NCI-H2171 (cell line): ENCODE results near the gene SMARCA4.
"Not testable (repeated sequence)": the region's sequence is repeated elsewhere in the genome, so short reads cannot be mapped to it uniquely, and the experiment has no call there.

Experiments
- DNase-seq: peaks from one replicate; lab custom pipeline; 2025; lab: John Stamatoyannopoulos, UW

Gene SMARCA4

DNA sequence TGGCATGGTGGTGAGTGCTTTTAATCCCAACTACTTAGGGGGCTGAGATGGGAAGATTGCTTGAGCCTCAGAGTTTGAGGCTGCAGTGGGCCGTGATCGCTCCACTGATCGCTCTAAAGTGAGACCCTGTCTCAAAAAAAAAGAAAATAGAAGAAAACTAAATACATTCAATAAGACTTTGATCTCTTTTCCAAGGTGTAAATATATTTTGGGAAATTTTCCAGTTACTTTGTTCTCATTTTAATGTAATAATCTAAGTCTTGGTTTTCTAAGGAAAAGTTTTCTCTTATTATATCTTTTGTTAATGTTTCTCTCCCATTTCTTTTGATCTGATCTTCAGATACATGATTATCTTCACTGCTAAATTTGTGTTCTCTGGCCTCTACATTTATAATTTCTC is 138.0 kb downstream of the SMARCA4 start:
- DNase-seq, result no peak

- no peak for DNase-seq
Measured at GRCh38 chr19:11100049-11100448, 139.2 kb downstream of the SMARCA4 start.

DNA sequence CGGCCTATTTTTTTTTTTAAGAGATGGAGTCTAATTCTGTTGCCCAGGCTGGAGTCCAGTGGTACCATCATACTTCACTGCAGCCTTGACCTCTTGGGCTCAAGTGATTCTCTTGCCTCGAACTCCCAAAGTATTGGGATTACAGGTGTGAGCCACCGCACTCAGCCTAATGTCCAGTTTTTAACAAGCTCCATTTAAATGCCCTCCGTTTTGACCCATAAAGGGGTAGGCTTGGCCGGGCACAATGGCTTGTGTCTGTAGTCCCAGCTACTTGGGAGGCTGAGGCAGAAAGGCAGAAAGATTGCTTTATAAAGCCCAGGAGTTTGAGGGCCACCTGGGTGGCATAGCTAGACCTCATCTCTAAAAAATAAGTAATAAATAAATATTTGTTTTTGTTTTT is 140.2 kb downstream of the SMARCA4 start:
- DNase-seq, result no peak

- DNase-seq, result no peak
Measured at GRCh38 chr19:11102944-11103343, 142.1 kb downstream of the SMARCA4 start.

- not testable (repeated sequence) for DNase-seq
Measured at GRCh38 chr19:11103667-11104066, 142.8 kb downstream of the SMARCA4 start.

- no peak for DNase-seq
Measured at GRCh38 chr19:11105014-11105636, 144.3 kb downstream of the SMARCA4 start.

- DNase-seq, result no peak
Measured at GRCh38 chr19:11106477-11106876, 145.6 kb downstream of the SMARCA4 start.

- no peak for DNase-seq
Measured at GRCh38 chr19:11108746-11109145, 147.9 kb downstream of the SMARCA4 start.

DNA sequence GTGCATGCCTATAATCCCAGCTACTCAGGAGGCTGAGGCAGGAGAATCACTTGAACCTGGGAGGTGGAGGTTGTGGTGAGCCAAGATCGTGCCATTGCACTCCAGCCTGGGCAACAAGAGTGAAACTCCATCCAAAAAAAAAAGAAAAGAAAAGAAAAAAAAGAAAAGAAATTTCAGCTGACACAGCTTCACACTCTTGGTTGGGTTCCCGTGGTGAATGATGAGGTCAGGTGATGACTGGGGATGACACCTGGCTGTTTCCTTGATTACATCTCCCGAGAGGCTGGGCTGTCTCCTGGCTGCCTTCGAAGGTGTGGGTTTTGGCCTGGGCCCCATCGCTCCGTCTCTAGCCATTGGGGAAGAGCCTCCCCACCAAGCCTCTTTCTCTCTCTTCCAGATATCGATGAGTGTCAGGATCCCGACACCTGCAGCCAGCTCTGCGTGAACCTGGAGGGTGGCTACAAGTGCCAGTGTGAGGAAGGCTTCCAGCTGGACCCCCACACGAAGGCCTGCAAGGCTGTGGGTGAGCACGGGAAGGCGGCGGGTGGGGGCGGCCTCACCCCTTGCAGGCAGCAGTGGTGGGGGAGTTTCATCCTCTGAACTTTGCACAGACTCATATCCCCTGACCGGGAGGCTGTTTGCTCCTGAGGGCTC is 150.4 kb downstream of the SMARCA4 start:
- DNase-seq, result no peak

GRCh38 chr19:11111771-11112144 is 150.9 kb downstream of the SMARCA4 start:
- DNase-seq, result no peak
